SK-N-SH treated with all-trans-retinoic acid at 6 μM for 48 hours (cell line): ENCODE measurements around the gene AKAP6.

ENCODE experiments used
- ATAC-seq: fragments of 200-7000 bp; cut with Tn5 transposase; 3 replicates; pipeline ENCODE4 v1.9.1; 2020; ENCODE audit warnings: mild to moderate bottlenecking, moderate library complexity
- ARNTL ChIP-seq: fragments of 450-650 bp; formaldehyde crosslinking; IDR thresholded peaks from 2 replicates; pipeline ENCODE4 v1.5.0; 2020; ENCODE audit warnings: low read depth, mild to moderate bottlenecking, moderate library complexity, borderline replicate concordance
- BACH2 ChIP-seq: fragments of 250-450 bp; sonication (Bioruptor Pico); IDR thresholded peaks from 2 replicates; pipeline ENCODE4 v1.9.0; 2021; ENCODE audit warnings: mild to moderate bottlenecking, borderline replicate concordance
- CREB5 ChIP-seq: fragments of 250-450 bp; sonication (Bioruptor Pico); IDR thresholded peaks from 2 replicates; pipeline ENCODE4 v1.5.1; 2020; ENCODE audit warnings: low read depth, mild to moderate bottlenecking, moderate library complexity
- CSDC2 ChIP-seq: fragments of 250-450 bp; sonication (Bioruptor Pico); IDR thresholded peaks from 2 replicates; pipeline ENCODE4 v1.5.0; 2020; ENCODE audit warnings: mild to moderate bottlenecking, moderate library complexity
- CSRNP3 ChIP-seq: fragments of 250-450 bp; sonication (Bioruptor Pico); IDR thresholded peaks from 2 replicates; pipeline ENCODE4 v1.5.1; 2021; ENCODE audit warnings: mild to moderate bottlenecking, moderate library complexity
- ESRRG ChIP-seq: fragments of 250-450 bp; sonication (Bioruptor Pico); IDR thresholded peaks from 2 replicates; pipeline ENCODE4 v1.6.1; 2021; ENCODE audit warnings: mild to moderate bottlenecking
- GLIS3 ChIP-seq: fragments of 250-450 bp; sonication (Bioruptor Pico); IDR thresholded peaks from 2 replicates; pipeline ENCODE4 v1.5.0; 2020; ENCODE audit warnings: mild to moderate bottlenecking, moderate library complexity
- ISL1 ChIP-seq: fragments of 250-450 bp; sonication (Bioruptor Pico); IDR thresholded peaks from 2 replicates; pipeline ENCODE4 v2.1.2; 2022; ENCODE audit warnings: mild to moderate bottlenecking, moderate library complexity
- OSR1 ChIP-seq: fragments of 250-450 bp; sonication (Bioruptor Pico); IDR thresholded peaks from 2 replicates; pipeline ENCODE4 v1.8.0; 2022; ENCODE audit warnings: moderate library complexity, mild to moderate bottlenecking, inconsistent platforms
- PATZ1 ChIP-seq: fragments of 250-450 bp; sonication (Bioruptor Pico); IDR thresholded peaks from 2 replicates; pipeline ENCODE4 v1.8.0; 2020; ENCODE audit warnings: mild to moderate bottlenecking, moderate library complexity, borderline replicate concordance
- POU6F1 ChIP-seq: fragments of 250-450 bp; sonication (Bioruptor Pico); IDR thresholded peaks from 2 replicates; pipeline ENCODE4 v1.8.0; 2021; ENCODE audit warnings: low read depth, mild to moderate bottlenecking, moderate library complexity, borderline replicate concordance
- RARB ChIP-seq: fragments of 250-450 bp; sonication (Bioruptor Pico); IDR thresholded peaks from 2 replicates; pipeline ENCODE4 v1.8.0; 2021; ENCODE audit warnings: mild to moderate bottlenecking, moderate library complexity
- SNAI2 ChIP-seq: fragments of 250-450 bp; sonication (Bioruptor Pico); IDR thresholded peaks from 2 replicates; pipeline ENCODE4 v1.5.0; 2020; ENCODE audit warnings: mild to moderate bottlenecking, moderate library complexity
- TCF4 ChIP-seq: fragments of 250-450 bp; sonication (Bioruptor Pico); IDR thresholded peaks from 2 replicates; pipeline ENCODE4 v1.8.0; 2021; ENCODE audit warnings: mild to moderate bottlenecking, moderate library complexity, borderline replicate concordance
- TOX ChIP-seq: fragments of 250-450 bp; sonication (Bioruptor Pico); IDR thresholded peaks from 2 replicates; pipeline ENCODE4 v1.8.0; 2021; ENCODE audit warnings: mild to moderate bottlenecking, moderate library complexity, borderline replicate concordance
- TSHZ2 ChIP-seq: fragments of 250-450 bp; sonication (Bioruptor Pico); IDR thresholded peaks from 2 replicates; pipeline ENCODE4 v1.5.0; 2020; ENCODE audit warnings: mild to moderate bottlenecking, moderate library complexity
- ZC3H10 ChIP-seq: fragments of 250-450 bp; sonication (Bioruptor Pico); IDR thresholded peaks from 2 replicates; pipeline ENCODE4 v1.5.1; 2021; ENCODE audit warnings: mild to moderate bottlenecking, moderate library complexity
- ZFP3 ChIP-seq: fragments of 250-450 bp; sonication (Bioruptor Pico); IDR thresholded peaks from 2 replicates; pipeline ENCODE4 v1.5.0; 2020; ENCODE audit warnings: mild to moderate bottlenecking, moderate library complexity
- ZFP30 ChIP-seq: fragments of 450-650 bp; formaldehyde crosslinking; IDR thresholded peaks from 2 replicates; pipeline ENCODE4 v1.5.0; 2022; ENCODE audit warnings: mild to moderate bottlenecking, moderate library complexity
- ZNF565 ChIP-seq: fragments of 450-650 bp; formaldehyde crosslinking; conservative IDR thresholded peaks from 2 replicates; pipeline ENCODE4 v1.5.0; 2020; ENCODE audit warnings: low read depth, mild to moderate bottlenecking, moderate library complexity
- ZNF70 ChIP-seq: fragments of 450-650 bp; formaldehyde crosslinking; IDR thresholded peaks from 2 replicates; pipeline ENCODE4 v1.5.0; 2020; ENCODE audit warnings: mild to moderate bottlenecking, moderate library complexity

AKAP6 gene

GRCh38 chr14:32713856-32714255 is 384.8 kb downstream of the AKAP6 start:
- no peak for ATAC-seq

GRCh38 chr14:32719601-32720000 is 390.5 kb downstream of the AKAP6 start:
- TF ChIP-seq ZC3H10 (CRISPR knock-in tag) (no peak), SNAI2 (no peak), ZFP30 (CRISPR knock-in tag) (no peak), ARNTL (CRISPR knock-in tag) (no peak), TOX (no peak), ESRRG (no peak), ZFP3 (CRISPR knock-in tag) (no peak), TCF4 (no peak), ZNF565 (no peak), CSRNP3 (no peak), RARB (CRISPR knock-in tag) (no peak), TSHZ2 (CRISPR knock-in tag) (no peak), BACH2 (CRISPR knock-in tag) (no peak), CSDC2 (CRISPR knock-in tag) (no peak), ZNF70 (CRISPR knock-in tag) (no peak), OSR1 (CRISPR knock-in tag) (no peak), CREB5 (CRISPR knock-in tag) (no peak), GLIS3 (CRISPR knock-in tag) (no peak), PATZ1 (no peak), POU6F1 (no peak)
- TF ChIP-seq, all 23 proteins: peak for 0
- ATAC-seq, result no peak

More at GRCh38 chr14:32713856-32714255, 384.8 kb downstream of the AKAP6 start:
- TF ChIP-seq ZNF70 (CRISPR knock-in tag), result no peak
- no peak for TF ChIP-seq OSR1 (CRISPR knock-in tag)
- TF ChIP-seq CSDC2 (CRISPR knock-in tag), result no peak
- TF ChIP-seq RARB (CRISPR knock-in tag), result no peak
- TF ChIP-seq SNAI2, result no peak
- no peak for TF ChIP-seq ZC3H10 (CRISPR knock-in tag)
- TF ChIP-seq CREB5 (CRISPR knock-in tag), result no peak
- no peak for TF ChIP-seq ZFP3 (CRISPR knock-in tag)
- TF ChIP-seq TCF4, result no peak
- TF ChIP-seq CSRNP3, result no peak
- TF ChIP-seq GLIS3 (CRISPR knock-in tag), result no peak
- TF ChIP-seq ZNF565, result no peak
- TF ChIP-seq ARNTL (CRISPR knock-in tag), result no peak
- TF ChIP-seq ISL1 (CRISPR knock-in tag), result no peak
- no peak for TF ChIP-seq ZFP30 (CRISPR knock-in tag)
- no peak for TF ChIP-seq ESRRG
- TF ChIP-seq, all 23 proteins: peak for 0
